ENCODE results near the gene OR7G3. TPM values are rescaled to one million over a fixed set of nuclear protein-coding genes. Genes with fewer than 3 reads are reported as not detected.

The OR7G3 gene
- total RNA-seq, result not detected
- not detected for polyA plus RNA-seq
- long read RNA-seq, donor 1, result 0 reads
- long read RNA-seq, donor 2, result 0 reads
- long read RNA-seq, donor 3, result 0 reads
- long read RNA-seq, donor 4, result 0 reads
- long read RNA-seq, donor 5, result 0 reads
- long read RNA-seq, donor 6, result 0 reads
- long read RNA-seq, donor 7, result 0 reads
- long read RNA-seq, donor 8, result 0 reads
- long read RNA-seq, donor 9, result 0 reads
- long read RNA-seq, donor 10, partial matches to known transcripts, result 0 of 1 reads
- long read RNA-seq, donor 10, other reads (novel, unspliced or antisense), result 0 of 1 reads

DNA sequence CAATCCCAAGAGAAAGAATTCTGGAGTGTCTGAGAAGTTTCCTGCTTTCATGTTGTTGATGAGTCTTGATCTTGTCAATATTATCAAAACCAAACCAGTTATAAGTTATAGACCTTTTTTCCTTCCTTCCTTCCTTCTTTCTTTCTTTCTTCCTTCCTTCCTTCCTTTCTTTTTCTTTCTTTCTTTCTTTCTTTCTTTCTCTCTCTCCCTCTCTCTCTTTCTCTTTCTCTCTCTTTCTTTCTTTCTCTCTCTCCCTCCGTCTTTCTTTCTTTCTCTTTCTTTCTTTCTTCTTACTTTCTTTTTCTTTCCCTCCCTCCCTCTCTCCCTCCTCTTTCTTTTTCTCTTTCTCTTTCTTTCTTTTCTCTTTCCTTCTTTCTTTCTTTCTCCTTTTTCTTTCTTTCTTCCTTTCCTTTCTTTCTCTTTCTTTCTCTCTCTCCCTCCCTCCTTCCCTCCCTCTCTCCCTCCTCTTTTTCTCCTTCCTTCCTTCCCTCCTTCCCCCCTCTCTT lies at the start of gene OR7G3:
Gene OR7G3, minus strand, starts transcription at position 51 of the 506 bp plus-strand sequence. Its CDS starts 0 bp downstream, at position 51.
- Histone ChIP-seq H3K36me3 (replicated peaks in 1 of 2) (no peaks in the 10 kb centered on the region), H3K27ac (no peak within 1 kb of the TSS), H3K4me1 (replicated peaks in 1 of 2) (no peaks in the 10 kb centered on the region), H3K4me3 (no peak within 1 kb of the TSS), H3K9me3 (replicated peaks in 1 of 3) (no peaks in the 10 kb centered on the region), H3K27me3 (peaks cover 10% of the 10 kb centered on the region)
- intact Hi-C loops (cut with DNase I), result no loop called here
- no peak for TF ChIP-seq POLR2A (IDR thresholded peaks at IDR 0.05)
- TF ChIP-seq CTCF (IDR thresholded peaks at IDR 0.05), result no peak
- WGBS, 4 donors, result 50 to 77% (median 70%) methylated on average over 1 of the region's 1 CpG
- DNase-seq, result no peak

- TF ChIP-seq POLR2A (IDR thresholded peaks at IDR 0.05) (no peak), CTCF (IDR thresholded peaks at IDR 0.05) (no peak)
- no peak overlapping the region for H3K27ac ChIP-seq
- no peak overlapping the region for H3K4me3 ChIP-seq
- intact Hi-C loops (cut with DNase I), result no loop called here
- no peaks in the 10 kb centered on the region for H3K27me3 ChIP-seq
- WGBS, 4 donors, result 85 to 91% (median 89%) methylated on average over 5 of the region's 5 CpGs
- no peaks in the 10 kb centered on the region for H3K36me3 ChIP-seq (replicated peaks in 1 of 2)
- no peaks in the 10 kb centered on the region for H3K4me1 ChIP-seq (replicated peaks in 1 of 2)
- DNase-seq, result no peak
- H3K9me3 ChIP-seq (replicated peaks in 1 of 3), result no peaks in the 10 kb centered on the region
These were observed 48.6 kb upstream of the OR7G3 start for GRCh38 chr19:9175326-9175725.

GRCh38 chr19:9171393-9171991 lies 44.7 kb upstream of the OR7G3 start:
- no peak for TF ChIP-seq POLR2A (IDR thresholded peaks at IDR 0.05)
- TF ChIP-seq CTCF (IDR thresholded peaks at IDR 0.05), result no peak
- Histone ChIP-seq H3K4me1 (replicated peaks in 1 of 2) (no peaks in the 10 kb centered on the region), H3K4me3 (no peak overlapping the region), H3K36me3 (replicated peaks in 1 of 2) (no peaks in the 10 kb centered on the region), H3K9me3 (replicated peaks in 1 of 3) (no peaks in the 10 kb centered on the region), H3K27ac (peak overlapping the region in 2 of 5 donors; percentile 8 to 47), H3K27me3 (no peaks in the 10 kb centered on the region)
- DNase-seq, result peak in 1 of 7 donors; percentile 11
- intact Hi-C loops (cut with DNase I), result no loop called here
- WGBS, 4 donors, result 77 to 83% (median 81%) methylated on average over 6 of the region's 6 CpGs

DNA sequence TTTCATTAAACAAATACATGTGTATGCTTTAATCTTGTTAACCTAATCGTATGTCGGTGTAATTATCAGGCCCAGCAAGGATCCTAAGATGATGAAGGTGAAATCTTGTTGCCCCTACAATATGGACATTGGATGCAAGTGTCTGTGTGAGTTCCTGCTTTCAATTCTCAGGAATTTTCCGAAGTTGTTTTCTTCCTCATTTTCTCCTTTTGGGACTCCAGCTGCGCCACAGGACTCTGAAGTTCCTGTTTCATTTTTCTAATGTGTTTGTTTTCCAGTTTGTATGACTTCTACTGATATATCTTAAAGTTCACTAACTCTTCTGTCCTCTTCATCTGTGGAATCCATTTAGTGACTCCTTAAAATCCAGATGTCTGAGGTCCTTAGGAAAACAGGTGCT lies 40.1 kb upstream of the OR7G3 start:
- no peaks in the 10 kb centered on the region for H3K9me3 ChIP-seq (replicated peaks in 1 of 3)
- no peak for DNase-seq
- H3K36me3 ChIP-seq (replicated peaks in 1 of 2), result peaks cover 0 to 17% of the 10 kb centered on the region in 2 donors
- TF ChIP-seq POLR2A (IDR thresholded peaks at IDR 0.05) (no peak), CTCF (IDR thresholded peaks at IDR 0.05) (no peak)
- no peak overlapping the region for H3K27ac ChIP-seq
- H3K27me3 ChIP-seq, result no peaks in the 10 kb centered on the region
- no peaks in the 10 kb centered on the region for H3K4me1 ChIP-seq (replicated peaks in 1 of 2)
- WGBS, 4 donors, result 88 to 97% (median 94%) methylated on average over 4 of the region's 4 CpGs
- intact Hi-C loops (cut with DNase I), result no loop called here
- no peak overlapping the region for H3K4me3 ChIP-seq

All from adrenal gland (tissue), 19 donors.